HG03521 (cell line): ENCODE data around the gene C17orf114.

ENCODE experiments used
- ATAC-seq: cut with Tn5 transposase; IDR thresholded peaks from one replicate; pipeline ENCODE4 v1.9.1; 2021; ENCODE audit warnings: mild to moderate bottlenecking, moderate library complexity; ENCODE audit not compliant: unreplicated experiment

C17orf114 gene

GRCh38 chr17:4823373-4824089 lies 21.4 kb upstream of the C17orf114 start:
- ATAC-seq = no peak

GRCh38 chr17:4822835-4823234 lies 20.7 kb upstream of the C17orf114 start:
- ATAC-seq = no peak

- no peak for ATAC-seq
These were observed 16.1 kb upstream of the C17orf114 start for GRCh38 chr17:4818276-4818675.

GRCh38 chr17:4816826-4817225 lies 14.7 kb upstream of the C17orf114 start:
- ATAC-seq = no peak

- no peak for ATAC-seq
These were observed 13.0 kb upstream of the C17orf114 start for GRCh38 chr17:4815043-4815675.

- ATAC-seq = no peak
These were observed 10.6 kb upstream of the C17orf114 start for GRCh38 chr17:4812690-4813089.

- no peak for ATAC-seq
These were observed 9.3 kb upstream of the C17orf114 start for GRCh38 chr17:4811471-4811870.

GRCh38 chr17:4810696-4811290 lies 8.7 kb upstream of the C17orf114 start:
- no peak for ATAC-seq

- ATAC-seq = no peak
These were observed 6.2 kb upstream of the C17orf114 start for GRCh38 chr17:4808378-4808767.

- ATAC-seq = no peak
These were observed 5.7 kb upstream of the C17orf114 start for GRCh38 chr17:4807605-4808377.

- ATAC-seq = peak; percentile 87
These were observed 4.9 kb upstream of the C17orf114 start, which contains the start of gene PLD2 for GRCh38 chr17:4806777-4807604. TSS of gene PLD2 (plus strand) at chr17:4807152. CDS start at chr17:4807773, 621 bp downstream.

- ATAC-seq = no peak
These were observed 4.3 kb upstream of the C17orf114 start for GRCh38 chr17:4806456-4806776.

- no peak for ATAC-seq
These were observed 1.5 kb downstream of the C17orf114 start for GRCh38 chr17:4800462-4801196.

- ATAC-seq = no peak
These were observed 5.6 kb downstream of the C17orf114 start for GRCh38 chr17:4796552-4796920.

- no peak for ATAC-seq
These were observed 7.0 kb downstream of the C17orf114 start for GRCh38 chr17:4795168-4795567.

GRCh38 chr17:4790705-4791088 lies 11.4 kb downstream of the C17orf114 start:
- no peak for ATAC-seq

GRCh38 chr17:4789951-4790704 lies 12.0 kb downstream of the C17orf114 start:
- ATAC-seq = peak; percentile 84

- ATAC-seq = no peak
These were observed 12.5 kb downstream of the C17orf114 start for GRCh38 chr17:4789701-4789950.

GRCh38 chr17:4788807-4789700 lies 13.1 kb downstream of the C17orf114 start, which contains the start of gene GLTPD2:
TSS of gene GLTPD2 (plus strand) at chr17:4788964. CDS start at chr17:4789012, 48 bp downstream.
- ATAC-seq = no peak
